Inflammatory macrophage treated with lipopolysaccharide for 1 hour (primary cell): Measurements from ENCODE around the gene CHRM3.
"Not testable (repeated sequence)": the region's sequence is repeated elsewhere in the genome, so short reads cannot be mapped to it uniquely, and the experiment has no call there.

Experiments used
- DNase-seq, 2 donors: peaks; one replicate each; pipeline ENCODE4 v3.0.0-alpha.2; 2020 to 2022

Gene CHRM3

DNA sequence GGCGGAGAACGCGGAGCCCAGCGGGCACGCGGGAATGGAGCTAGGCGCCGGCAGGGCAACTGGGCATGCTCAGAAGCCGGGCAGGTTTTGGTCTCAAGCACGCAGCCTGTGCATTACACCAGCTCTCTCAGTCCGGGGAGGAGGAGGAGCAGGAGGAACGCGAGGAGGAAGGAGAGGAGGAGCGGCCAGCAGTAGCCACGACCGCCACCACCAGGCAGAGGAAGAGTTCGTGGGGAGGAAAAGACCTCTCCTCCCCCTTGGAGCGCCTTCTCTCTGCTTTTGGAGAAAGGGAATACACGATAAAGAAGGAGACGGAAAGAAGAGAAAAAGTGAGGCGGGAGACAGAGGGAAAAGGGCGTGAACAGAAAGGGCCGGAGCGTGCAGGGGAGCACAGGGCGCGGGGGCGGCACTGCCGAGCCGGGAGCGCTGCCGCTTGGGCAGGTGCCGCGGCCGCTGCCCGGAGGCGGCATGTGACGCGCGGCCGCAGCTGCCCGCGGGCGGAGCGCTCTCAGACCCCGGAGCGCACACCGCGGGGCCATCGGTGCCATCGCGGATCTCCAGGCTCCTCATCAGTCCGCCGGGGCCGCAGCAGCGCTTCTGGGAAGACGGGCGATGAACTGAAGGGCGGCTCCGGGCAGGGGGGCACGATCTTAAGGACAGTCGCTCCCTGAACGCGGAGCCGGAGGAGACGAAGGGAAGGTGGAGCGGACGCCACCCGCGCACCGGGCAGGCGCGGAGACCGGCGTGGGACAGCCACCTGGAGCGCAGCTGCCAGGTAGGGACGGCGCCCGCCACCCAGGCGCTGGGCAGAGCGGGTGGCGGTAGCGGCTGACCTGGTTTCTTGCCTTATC lies at the start of gene CHRM3:
TSS of gene CHRM3 (plus strand) at position 116 of the 851 bp plus-strand sequence. CDS start 520,884 bp downstream, outside the sequence.
- peak; percentile 22 to 24 for DNase-seq

DNA sequence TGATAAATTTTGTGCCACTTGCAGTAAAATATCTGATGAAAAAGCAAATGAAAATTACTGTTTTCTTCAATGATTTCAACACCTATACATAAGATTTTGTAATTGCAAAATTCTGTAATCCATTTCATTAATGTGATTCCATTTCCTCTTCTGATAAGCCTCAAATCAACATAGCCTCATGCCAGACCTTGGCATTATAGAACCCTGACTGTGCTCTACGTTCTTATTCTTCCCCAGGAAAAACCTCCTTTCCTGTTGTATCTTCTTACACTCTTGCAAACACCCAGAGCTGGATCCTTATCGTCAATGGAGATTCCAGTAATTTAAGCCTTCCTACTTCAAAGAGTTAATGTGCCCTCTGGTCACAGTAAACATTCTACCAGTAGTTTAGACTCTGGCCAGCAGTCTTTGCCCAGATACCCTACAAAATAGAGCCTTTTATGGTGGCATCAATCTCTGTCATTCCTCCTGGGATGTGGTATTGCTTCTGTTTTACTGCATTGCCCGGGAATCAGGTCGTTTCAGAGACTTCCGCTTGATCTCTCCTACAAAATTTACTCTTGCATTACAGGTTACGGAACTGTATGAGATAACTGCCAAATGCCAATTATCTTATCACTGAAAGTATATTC lies 48.5 kb upstream of the CHRM3 start:
- DNase-seq: no peak

DNA sequence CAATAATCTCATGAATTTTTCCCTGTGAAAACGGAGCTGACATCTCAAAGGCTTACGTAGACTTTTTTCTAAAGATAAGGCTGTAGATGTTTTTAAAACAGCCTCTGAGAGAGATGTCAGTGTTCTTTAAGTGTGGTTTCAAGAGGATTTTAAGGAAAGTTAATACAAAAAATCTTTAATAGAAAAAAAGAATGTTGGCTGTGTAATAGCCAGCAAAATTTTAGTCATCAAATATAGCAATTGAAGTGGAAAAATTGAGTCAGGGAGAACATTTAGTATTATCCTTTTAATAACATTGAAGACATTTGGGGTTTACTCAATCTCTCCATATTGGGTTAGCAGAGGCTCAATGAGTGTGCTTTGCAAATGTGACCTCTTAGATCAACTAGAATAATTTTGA lies 38.6 kb upstream of the CHRM3 start:
- no peak for DNase-seq

DNA sequence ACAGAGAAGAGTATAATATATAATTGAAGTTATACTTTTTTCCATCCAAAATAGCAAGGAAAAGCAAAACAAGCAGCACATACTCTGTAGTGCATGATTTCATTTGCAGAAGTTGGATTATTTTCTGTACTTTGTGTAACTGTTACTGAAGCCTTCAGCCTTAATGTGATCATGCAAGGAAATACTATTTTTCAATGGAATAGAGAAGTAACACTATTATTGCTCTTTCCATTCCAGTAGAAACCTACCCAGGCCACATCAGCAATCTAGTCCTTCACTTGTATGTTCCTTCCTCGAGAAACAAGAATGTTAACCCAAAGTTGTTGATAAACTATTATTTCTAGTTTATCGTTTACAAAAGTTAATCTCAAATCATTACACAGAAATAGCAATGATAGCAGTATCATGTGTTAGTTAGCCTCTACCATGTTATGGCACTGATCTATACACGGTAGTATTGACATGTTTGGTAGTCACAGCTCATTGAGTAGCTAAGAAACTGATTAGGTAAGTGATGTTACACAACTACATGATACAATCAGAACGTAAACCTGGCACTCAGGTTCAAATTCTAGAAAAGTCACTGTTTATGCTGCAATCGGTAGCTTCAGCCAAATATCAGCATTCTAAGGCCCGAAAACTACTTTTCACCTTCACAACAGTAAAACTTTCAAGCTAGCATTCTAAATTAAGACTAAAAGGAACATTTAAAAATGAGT lies 37.6 kb upstream of the CHRM3 start:
- DNase-seq: peak in 1 of 2 donors; percentile 4

DNA sequence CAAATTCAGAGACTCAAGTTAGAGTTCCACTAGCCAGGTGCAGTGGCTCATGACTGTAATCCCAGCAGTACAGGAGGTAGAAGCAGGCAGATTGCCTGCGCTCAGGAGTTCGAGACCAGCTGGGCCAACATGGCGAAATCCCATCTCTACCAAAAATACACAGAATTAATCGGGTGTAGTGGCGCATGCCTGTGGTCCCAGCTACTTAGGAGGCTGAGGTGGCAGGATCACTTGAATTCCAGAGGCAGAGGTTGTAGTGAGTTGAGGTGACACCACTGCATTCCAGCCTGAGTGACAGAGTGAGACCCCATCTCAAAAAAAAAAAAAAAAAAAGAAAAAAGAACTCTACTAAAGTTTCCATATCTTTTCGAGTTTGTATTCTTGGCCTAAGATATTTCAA lies 36.7 kb upstream of the CHRM3 start:
- no peak for DNase-seq

DNA sequence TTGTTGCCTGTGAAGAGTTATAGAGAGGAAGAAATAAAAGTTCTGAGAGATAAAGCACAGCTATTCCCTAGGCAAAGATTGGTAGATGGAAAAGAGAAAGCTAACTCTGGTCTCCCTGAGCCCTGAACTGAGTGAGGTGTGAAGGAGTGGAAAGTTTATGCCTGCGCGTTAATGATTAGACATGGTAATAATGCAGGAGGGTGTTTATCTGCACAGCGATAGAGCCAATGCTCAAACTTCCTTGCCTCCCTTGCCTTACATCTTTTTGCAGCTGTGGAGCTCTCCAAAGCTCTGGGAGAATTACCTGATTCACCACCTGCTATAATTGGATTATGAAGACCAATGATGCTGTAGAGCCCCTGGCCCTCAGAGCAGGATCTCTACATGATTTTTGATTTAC lies 32.8 kb upstream of the CHRM3 start:
- DNase-seq: no peak

DNA sequence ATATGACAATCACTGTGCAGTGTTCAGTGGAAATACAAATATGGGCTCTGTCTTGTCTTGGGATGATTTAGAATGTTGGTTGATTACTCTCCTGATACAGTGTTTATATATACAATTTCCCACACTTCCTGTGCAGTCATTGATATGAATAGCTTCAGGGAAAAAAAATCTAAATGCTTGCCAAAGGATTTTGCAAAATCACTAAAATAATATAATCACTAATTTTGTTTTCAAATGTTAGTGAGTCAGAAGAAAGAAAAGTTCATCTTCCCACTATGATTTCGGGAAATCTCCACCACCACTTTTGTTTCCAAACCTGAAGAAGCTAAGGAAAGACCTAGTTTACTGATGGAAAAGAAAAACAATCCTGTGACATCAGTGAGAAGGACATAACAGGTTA lies 32.1 kb upstream of the CHRM3 start:
- DNase-seq: no peak

DNA sequence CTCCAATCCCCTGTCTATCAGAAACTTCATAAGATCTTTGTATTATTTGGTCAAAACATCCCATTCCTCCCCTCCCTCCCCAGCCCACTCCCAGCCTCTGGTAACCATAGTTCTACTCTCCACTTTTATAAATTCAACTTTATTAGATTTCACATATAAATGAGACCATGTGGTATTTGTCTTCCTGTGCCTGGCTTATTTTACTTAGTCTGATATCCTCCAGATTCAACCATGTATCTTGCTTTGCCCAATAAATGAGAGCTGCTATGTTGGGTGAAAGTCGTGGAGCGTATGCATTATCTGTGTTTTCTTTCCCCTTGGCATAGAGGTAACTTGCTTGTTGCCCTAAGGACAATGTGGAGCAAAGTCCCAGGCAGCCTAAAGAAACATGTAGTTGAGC lies 28.5 kb upstream of the CHRM3 start:
- no peak for DNase-seq

DNA sequence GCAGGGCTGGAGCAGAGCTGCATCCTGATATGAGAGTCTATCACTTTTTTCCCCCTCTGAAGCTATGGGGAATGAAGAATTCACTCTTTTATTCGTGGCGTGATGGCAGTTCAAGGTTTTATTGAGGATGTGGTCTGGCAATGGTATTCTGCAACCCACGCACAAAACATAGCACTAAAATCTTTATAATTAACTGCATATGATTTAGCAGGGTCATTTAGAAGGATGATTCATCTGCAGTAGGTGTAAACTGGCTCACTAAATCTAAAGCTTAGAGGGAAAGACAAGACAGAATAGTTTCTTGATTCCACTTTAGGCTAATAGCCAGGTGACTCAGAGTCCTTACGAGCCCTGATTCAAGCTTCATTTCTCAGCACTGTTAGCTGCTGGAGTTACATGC lies 25.0 kb upstream of the CHRM3 start:
- DNase-seq: no peak

DNA sequence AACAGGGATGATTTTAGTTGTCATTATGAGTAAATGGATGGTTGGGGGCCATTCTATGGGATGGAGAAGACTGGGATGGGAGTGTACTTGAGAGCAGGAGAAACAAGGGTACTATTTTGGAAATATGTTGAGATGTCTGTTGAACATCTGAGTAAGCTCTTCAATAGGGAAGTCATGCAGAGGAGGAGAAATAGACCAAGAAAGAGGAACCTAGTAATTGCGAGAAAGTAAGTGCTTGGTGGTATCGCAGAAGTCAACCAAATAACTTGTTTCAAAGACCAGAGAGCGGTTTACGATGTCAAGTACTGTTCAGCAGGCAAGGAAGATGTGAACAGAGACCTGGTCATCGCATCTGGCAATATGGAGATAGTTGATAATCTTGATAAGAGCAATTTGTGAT lies 22.4 kb upstream of the CHRM3 start:
- peak; percentile 19 to 36 for DNase-seq

DNA sequence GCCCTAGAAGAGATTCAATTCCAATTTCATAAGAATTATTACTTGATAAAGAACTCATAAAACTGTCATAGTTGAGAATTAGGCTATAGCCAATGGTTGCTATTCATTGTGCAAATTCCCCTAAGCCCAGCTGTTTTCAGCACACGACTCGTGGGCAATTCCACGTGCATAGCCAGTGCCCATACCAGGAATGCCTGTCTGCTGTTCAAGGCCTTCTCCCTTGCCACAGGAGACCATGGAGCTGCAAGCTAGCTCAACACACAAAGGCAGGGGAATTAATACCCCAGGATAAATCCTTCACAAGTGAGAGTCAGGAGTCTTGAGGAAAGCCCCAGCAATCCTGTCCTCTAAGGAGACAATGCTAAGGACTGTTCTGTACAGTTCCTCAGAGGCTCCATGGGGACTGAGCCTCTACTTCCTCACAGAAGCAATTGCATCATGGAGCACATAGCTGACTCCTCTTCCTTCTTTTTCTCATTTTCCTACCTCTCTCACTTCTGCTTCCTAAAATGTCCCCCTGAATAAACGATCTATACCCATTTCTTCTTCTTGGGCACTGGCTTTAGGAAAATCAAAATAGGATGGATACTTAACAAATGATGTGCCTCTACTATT lies 19.1 kb upstream of the CHRM3 start:
- peak; percentile 31 to 52 for DNase-seq

DNA sequence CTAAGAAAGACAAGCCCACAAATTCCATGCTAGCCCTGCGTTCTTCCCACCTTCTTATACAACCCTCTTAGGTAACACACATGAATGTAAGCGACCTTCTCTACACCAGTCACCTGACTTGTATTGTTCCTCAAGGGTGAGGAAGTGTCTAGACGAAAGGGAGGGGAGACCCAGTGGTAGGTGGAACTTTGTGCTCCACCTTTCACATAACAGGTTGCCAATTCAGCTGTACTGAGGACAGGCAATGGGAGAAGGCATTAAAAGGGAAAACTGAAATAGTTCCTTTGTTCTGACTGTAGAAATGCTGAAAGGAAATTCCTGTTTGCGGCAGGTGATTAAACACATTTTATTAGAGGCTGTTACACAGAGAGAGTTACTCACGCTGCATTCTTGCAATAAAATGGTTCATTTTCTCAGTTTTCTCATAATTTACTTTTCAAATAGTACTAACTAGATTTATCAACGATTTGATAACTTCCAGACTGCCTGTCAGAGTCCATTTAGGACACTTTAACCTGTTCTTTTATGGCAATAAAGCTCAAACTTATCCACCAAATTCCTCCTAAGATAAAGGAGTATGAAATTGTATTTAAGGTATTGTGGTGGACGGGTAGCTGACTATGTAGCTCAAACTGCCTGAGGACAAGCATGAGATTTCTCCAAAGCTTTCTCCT lies 17.8 kb upstream of the CHRM3 start:
- no peak for DNase-seq

DNA sequence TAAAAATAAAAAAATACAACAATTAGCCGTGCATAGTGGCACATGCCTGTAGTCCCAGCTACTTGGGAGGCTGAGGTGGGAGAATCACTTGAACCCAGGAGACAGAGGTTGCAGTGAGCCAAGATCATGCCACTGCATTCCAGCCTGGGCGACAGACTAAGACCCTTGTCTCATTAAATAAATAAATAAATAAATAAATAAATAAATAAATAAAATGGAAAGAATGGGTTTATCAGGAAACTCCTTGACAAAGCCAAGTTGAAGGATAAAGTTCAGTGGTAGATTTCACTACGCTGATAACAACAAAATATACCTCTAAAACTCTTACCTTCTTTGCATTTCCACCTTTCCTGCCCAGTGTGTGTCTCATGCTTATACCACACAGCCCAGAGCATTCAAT lies 15.5 kb upstream of the CHRM3 start:
- DNase-seq: not testable (repeated sequence)

DNA sequence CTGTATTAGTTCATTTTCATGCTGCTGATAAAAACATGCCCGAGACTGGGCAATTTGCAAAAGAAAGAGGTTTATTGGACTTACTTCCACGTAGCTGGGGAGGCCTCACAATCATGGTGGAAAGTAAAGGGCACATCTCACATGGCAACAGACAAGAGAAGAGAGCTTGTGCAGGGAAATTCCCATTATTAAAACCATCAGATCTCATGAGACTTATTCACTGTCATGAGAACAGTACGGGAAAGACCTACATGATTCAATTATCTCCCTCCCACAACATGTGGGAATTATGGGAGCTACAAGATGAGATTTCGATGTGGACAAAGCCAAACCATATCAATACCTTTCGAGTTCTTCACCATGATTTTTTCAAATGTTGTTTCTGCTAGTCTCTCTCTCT lies 3.7 kb upstream of the CHRM3 start:
- peak; percentile 16 to 63 for DNase-seq

DNA sequence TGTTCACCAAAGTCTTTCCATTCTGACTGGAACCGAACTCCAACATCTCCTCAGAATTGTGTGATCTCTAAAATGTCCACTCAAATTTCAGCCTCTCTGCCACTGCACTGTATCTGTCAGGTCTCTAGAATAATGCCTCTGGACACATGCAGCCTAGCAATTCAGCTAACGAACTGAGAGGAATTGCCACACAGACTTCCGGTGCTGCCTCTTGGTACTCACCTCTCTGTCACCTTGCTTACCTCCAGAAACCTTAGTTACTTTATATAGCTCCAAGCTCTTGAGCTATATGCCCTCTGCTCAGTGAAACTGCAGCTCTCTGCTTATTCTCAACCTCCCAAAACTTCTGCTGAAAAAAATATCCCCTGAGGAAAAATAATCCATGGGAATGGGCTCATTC lies 2.7 kb upstream of the CHRM3 start:
- DNase-seq: no peak

DNA sequence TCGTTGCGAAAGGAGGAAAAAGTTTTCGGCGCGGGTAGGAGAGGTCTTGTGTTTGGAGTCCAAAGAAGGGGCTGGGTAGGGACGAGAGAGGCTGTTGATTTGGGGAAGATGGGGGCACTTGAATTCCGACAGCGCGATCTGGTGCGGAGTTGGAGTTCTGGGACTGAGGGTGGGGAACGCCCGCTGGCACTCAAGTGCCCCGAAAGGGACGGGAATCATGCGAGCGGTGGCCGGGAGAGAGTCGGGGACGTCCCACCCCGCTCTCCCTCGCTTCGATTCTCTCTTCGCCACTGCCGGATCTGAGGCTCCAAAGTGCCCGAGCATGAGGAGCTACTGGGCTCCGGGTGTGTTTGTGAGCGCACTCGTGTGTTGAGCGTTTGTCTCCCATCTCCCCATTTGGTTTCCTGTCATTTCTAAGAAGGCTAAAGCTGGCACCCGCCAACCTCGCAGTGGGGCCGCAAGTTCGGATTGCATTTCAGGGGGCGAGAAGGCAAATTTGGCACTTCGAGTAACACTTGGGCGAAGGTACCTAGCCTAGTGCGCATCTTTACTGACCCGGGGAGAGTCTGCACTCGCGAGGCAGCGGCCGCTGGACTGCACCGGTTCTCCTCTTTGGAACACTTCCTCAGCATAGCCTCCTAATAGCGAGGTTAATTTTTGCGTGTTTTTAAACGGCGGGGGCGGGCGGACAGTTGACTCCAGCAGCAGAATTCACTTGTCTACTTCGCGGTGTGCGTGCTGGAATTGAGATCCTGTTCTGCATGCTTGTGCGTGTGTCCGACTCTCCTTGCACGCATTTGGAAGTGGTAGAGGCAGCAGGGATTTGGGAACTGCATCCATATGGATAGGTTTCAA lies 1.2 kb downstream of the CHRM3 start:
- DNase-seq: peak in 1 of 2 donors; percentile 14

DNA sequence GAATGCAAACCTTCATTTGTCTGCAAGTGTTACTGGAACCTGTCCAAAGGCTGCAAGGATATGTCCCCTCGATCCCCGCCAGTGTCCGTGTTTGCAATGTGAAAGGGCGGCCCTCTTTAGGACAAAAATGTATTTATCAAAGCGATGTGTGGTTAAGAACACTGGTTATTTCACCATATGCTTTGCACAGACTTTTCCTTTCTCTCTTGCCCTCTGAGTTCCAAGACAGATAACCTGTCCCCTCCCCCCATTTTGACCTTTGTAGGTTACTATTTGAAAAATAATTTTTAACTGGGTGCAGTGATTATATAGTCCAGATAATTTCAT lies 1.8 kb downstream of the CHRM3 start:
- DNase-seq: no peak

DNA sequence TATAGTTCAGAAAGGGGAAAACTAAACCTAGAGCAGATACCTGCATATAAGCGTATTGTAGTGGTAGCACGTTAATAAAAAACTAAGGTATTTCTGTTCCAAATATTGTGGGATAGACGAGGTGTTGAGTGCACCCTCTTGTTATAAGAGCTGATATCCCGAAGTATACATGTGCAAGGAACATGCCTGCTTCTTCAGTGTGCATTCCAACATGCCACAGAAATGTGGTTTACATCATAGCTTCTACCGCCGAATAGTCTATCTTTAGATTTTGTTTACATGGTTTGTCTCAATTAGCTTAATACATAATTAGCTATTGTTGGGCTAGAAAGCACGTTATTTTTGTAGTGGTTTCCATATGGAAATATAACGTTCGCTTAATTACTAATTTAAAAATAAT lies 2.2 kb downstream of the CHRM3 start:
- DNase-seq: no peak

DNA sequence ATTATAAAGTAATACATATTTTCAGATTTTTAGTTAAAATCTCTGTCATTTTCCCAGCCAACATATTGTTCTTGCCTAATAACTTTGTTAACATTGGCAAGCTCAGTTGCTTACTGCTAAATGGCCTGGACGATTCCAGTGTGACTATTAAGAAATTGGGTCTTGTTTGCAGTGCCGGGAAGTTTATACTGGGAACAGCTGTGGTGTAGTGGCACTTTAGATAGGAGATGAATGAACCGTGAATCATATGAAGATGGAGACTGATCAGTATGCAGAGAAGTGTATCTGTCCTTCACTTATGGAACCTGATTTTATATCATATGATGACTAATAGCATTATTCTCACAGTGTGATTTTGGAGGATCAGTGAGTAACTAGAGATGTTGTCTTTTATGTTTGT lies 3.3 kb downstream of the CHRM3 start:
- DNase-seq: no peak

DNA sequence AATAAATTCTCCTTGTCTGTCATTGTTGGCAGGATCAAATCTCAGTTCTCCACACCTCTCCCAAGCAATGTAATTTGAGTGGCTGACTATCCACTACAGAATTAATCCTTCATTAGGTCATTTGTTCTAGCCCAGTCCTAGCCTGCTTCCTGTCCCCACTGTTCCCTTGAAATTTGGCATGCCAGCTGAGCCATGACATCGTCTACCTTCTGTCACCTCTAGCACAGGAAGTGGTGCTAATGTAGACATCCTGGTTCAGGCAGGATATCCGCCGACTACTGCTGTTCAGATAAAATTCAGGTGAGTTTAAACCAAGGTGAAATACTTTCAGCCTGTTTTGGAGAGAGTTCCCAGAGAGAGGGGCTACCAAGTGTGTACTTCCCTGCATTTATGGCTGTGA lies 5.9 kb downstream of the CHRM3 start:
- DNase-seq: no peak

DNA sequence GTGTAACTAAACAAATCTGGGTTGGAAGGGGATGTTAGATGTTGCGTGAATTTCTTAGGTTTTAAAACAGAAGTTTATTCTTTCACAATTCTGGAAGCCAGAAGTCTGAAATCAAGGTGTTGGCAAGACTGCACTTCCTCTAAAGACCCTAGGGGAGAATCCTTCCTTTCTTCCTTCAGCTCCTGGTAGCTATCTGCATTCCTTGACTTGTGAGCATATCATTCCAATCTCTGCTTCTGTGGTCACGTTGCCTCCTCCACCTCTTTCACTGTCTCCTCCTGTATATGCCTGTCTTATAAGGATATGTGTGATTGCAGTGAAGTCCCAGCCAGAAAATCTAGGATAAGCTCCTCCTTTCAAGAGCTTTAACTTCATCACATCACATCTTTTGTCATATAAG lies 7.7 kb downstream of the CHRM3 start:
- peak in 1 of 2 donors; percentile 22 for DNase-seq

DNA sequence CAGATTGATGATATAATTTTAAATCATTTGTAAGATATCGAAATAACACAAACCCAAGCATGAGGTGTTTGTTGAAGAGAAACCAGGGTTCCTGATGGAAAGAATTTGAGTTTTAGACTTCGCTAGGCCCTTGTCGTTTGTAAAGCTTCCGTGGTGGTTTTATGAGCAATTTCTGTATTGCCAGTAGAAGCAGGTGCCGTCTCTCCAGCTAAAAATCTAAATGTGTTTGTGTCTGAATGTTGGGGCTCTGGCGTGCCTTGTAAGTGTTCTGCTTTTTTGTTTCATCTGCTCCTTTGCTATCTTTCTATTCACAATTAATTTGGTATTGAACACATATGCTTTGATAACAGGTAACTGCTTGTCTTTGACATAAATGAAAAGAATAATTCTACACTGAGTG lies 27.5 kb downstream of the CHRM3 start:
- DNase-seq: no peak
